A673 (cell line): ENCODE results near the gene RNF31.

Source experiments
- EZH2 ChIP-seq: fragments of 200-600 bp; sonication (generic); IDR thresholded peaks from 2 replicates; pipeline ENCODE4 v1.6.1; 2017; ENCODE audit warnings: borderline replicate concordance, low read depth, mild to moderate bottlenecking, mixed read lengths, antibody characterized with exemption, low read length; ENCODE audit not compliant: poor library complexity, severe bottlenecking
- TF ChIP-seq, protein P1 (sequence below): fragments of 300-800, 200-600 bp; sonication (generic); conservative IDR thresholded peaks from 2 replicates; pipeline ENCODE4 v1.5.1; 2017; ENCODE audit warnings: low read depth, mild to moderate bottlenecking, antibody characterized with exemption, low read length, moderate library complexity, mixed read lengths

DNA sequence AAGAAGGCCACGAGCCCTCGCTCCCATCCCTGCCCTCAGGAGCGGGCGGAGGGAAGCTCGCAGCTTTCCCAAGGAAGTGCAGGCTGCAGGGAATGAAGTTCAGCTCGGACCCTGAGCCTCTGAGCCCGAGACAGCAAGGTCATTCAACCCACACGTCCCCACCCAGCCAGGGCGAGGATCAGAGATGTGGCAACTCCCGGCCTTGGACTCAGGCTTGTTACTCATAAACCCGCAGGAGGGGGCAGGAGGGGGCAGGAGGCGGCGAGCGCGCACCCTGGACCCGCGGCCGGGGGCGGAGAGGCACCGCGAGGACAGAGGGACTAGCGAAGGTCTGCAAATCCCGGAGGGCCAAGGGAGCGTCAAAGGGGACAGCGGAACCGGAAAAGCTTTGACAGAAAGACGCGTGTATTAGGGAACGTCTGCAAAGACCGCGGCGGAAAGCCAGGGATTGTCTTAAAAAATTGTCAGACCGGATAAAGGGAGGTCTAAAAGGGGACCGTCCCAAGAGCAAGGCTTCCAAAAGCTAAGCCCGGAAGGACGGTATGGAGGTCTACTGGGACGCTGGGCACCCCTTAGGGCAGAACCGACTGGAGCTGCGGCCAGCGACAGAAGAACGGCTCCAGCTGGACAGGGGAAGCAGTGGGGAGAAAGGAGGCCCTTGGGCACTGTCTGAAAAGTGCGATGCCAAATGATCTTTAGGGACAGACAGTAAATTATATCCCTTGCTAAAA is 33.3 kb upstream of the RNF31 start:
- TF ChIP-seq, protein P1, sequence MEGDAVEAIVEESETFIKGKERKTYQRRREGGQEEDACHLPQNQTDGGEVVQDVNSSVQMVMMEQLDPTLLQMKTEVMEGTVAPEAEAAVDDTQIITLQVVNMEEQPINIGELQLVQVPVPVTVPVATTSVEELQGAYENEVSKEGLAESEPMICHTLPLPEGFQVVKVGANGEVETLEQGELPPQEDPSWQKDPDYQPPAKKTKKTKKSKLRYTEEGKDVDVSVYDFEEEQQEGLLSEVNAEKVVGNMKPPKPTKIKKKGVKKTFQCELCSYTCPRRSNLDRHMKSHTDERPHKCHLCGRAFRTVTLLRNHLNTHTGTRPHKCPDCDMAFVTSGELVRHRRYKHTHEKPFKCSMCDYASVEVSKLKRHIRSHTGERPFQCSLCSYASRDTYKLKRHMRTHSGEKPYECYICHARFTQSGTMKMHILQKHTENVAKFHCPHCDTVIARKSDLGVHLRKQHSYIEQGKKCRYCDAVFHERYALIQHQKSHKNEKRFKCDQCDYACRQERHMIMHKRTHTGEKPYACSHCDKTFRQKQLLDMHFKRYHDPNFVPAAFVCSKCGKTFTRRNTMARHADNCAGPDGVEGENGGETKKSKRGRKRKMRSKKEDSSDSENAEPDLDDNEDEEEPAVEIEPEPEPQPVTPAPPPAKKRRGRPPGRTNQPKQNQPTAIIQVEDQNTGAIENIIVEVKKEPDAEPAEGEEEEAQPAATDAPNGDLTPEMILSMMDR = no peak
- no peak for TF ChIP-seq EZH2
